DOHH2 (cell line): ENCODE data around the gene PODXL2.

ENCODE experiments used
- EZH2phosphoT487 ChIP-seq: fragments of 200-600 bp; sonication (generic); IDR thresholded peaks from 2 replicates; pipeline ENCODE4 v1.6.1; 2017; ENCODE audit warnings: borderline replicate concordance, mild to moderate bottlenecking, antibody characterized with exemption, low read length, moderate library complexity, mixed read lengths
- TF ChIP-seq, protein P1 (sequence below): fragments of 200-600 bp; sonication (generic); IDR thresholded peaks from one replicate; pipeline ENCODE4 v1.5.1; 2014; ENCODE audit warnings: antibody characterized with exemption, mild to moderate bottlenecking, low read depth, low read length; ENCODE audit not compliant: poor library complexity, severe bottlenecking

DNA sequence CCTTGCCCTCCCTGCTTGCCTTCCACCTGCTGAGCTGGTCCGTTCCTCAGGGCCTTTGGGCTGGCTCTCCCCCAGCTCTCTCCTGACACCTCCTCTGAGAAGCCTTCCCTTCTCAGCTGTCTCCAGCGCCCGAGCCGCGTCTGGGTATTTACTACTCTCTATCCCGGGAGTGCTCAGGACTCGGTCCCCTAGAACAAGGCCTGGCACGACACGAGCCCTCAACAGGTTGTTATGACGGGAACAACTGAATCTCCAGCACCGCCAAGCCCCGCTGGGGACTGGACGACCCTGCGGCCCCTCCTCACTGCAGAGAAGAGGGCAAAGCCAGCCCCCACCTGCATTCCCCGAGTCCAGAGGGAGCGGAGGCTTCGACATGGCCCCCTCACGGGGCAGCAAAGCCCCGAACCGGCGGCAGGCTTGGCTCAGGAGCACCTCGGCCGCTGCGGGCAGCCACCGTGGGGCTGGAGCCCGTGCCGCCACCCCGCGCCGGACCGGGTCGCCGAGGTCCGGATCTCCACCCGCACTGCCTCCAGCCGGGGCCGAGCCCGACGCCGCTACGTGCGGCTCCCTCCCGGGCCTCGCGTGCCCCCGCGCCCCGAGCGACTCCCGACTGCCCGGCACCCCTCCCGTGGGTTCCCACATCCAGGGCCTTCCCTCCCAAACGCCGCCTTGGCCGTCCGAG is 39.2 kb upstream of the PODXL2 start:
- TF ChIP-seq, protein P1, sequence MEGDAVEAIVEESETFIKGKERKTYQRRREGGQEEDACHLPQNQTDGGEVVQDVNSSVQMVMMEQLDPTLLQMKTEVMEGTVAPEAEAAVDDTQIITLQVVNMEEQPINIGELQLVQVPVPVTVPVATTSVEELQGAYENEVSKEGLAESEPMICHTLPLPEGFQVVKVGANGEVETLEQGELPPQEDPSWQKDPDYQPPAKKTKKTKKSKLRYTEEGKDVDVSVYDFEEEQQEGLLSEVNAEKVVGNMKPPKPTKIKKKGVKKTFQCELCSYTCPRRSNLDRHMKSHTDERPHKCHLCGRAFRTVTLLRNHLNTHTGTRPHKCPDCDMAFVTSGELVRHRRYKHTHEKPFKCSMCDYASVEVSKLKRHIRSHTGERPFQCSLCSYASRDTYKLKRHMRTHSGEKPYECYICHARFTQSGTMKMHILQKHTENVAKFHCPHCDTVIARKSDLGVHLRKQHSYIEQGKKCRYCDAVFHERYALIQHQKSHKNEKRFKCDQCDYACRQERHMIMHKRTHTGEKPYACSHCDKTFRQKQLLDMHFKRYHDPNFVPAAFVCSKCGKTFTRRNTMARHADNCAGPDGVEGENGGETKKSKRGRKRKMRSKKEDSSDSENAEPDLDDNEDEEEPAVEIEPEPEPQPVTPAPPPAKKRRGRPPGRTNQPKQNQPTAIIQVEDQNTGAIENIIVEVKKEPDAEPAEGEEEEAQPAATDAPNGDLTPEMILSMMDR = no peak
- no peak for TF ChIP-seq EZH2phosphoT487
